OCI-LY1 (cell line): ENCODE data around the gene RET.

ENCODE experiments used
- H2AFZ ChIP-seq: fragments of 200-600 bp; sonication (generic), shearing (Covaris generic); 2 replicates; pipeline ENCODE4 v1.6.0; 2014; ENCODE audit warnings: antibody characterized with exemption, mild to moderate bottlenecking, low read length
- H3F3A ChIP-seq: fragments of 200-600 bp; sonication (generic), shearing (Covaris generic); 2 replicates; pipeline ENCODE4 v1.6.0; 2014; ENCODE audit warnings: mild to moderate bottlenecking, antibody characterized with exemption, low read length, moderate library complexity; ENCODE audit not compliant: insufficient read depth
- H3K27ac ChIP-seq: fragments of 200-600 bp; sonication (generic); 2 replicates; pipeline ENCODE4 v1.5.1; 2014; ENCODE audit warnings: low read length, mixed run types, mild to moderate bottlenecking, low read depth; ENCODE audit not compliant: poor library complexity, severe bottlenecking
- H3K27me3 ChIP-seq: fragments of 200-600 bp; sonication (generic); 2 replicates; pipeline ENCODE4 v1.6.0; 2014; ENCODE audit warnings: antibody characterized with exemption, mild to moderate bottlenecking, low read length, moderate library complexity; ENCODE audit not compliant: insufficient read depth
- H3K36me3 ChIP-seq: fragments of 200-600 bp; sonication (generic); 2 replicates; pipeline ENCODE4 v1.6.1; 2014; ENCODE audit warnings: mild to moderate bottlenecking, antibody characterized with exemption, low read length, moderate library complexity, mixed read lengths; ENCODE audit not compliant: insufficient read depth
- H3K4me1 ChIP-seq: fragments of 200-600 bp; sonication (generic); 2 replicates; pipeline ENCODE4 v1.5.1; 2014; ENCODE audit warnings: mild to moderate bottlenecking, low read length, moderate library complexity; ENCODE audit not compliant: insufficient read depth, severe bottlenecking
- H3K4me2 ChIP-seq: fragments of 200-600 bp; sonication (generic), shearing (Covaris generic); 2 replicates; pipeline ENCODE4 v1.6.1; 2014; ENCODE audit warnings: low read length
- H3K4me3 ChIP-seq: fragments of 200-600 bp; sonication (generic); 2 replicates; pipeline ENCODE4 v1.5.1; 2014; ENCODE audit warnings: low read length, low read depth, mild to moderate bottlenecking, mixed read lengths; ENCODE audit not compliant: poor library complexity, severe bottlenecking
- H3K79me2 ChIP-seq: fragments of 200-600 bp; shearing (Covaris generic); 2 replicates; pipeline ENCODE4 v1.6.1; 2016; ENCODE audit warnings: mixed run types, low read length, mixed read lengths; ENCODE audit not compliant: insufficient read depth
- H3K9ac ChIP-seq: fragments of 200-600 bp; sonication (generic), shearing (Covaris generic); 2 replicates; pipeline ENCODE4 v1.6.1; 2014; ENCODE audit warnings: mild to moderate bottlenecking, low read length, mixed read lengths
- H3K9me2 ChIP-seq: fragments of 200-600 bp; sonication (generic), shearing (Covaris generic); 2 replicates; pipeline ENCODE4 v1.6.1; 2014; ENCODE audit warnings: low read depth, mild to moderate bottlenecking, low read length, mixed read lengths
- H3K9me3 ChIP-seq: fragments of 200-600 bp; shearing (Covaris generic); 2 replicates; pipeline ENCODE4 v1.6.1; 2014; ENCODE audit warnings: low read length, mixed read lengths
- H4K20me1 ChIP-seq: fragments of 200-600 bp; sonication (generic), shearing (Covaris generic); 2 replicates; pipeline ENCODE4 v1.6.0; 2016; ENCODE audit warnings: mild to moderate bottlenecking, low read length; ENCODE audit not compliant: insufficient read depth
- CTCF ChIP-seq: fragments of 200-600 bp; sonication (generic), shearing (Covaris generic); IDR thresholded peaks from 2 replicates; pipeline ENCODE4 v1.5.1; 2017; ENCODE audit warnings: mild to moderate bottlenecking, antibody characterized with exemption, low read length, moderate library complexity, mixed read lengths
- EZH2 ChIP-seq: fragments of 200-600 bp; sonication (generic), shearing (Covaris generic); IDR thresholded peaks from 2 replicates; pipeline ENCODE4 v1.8.0; 2017; ENCODE audit warnings: borderline replicate concordance, mixed run types, mild to moderate bottlenecking, antibody characterized with exemption, low read length, moderate library complexity, mixed read lengths

The RET gene

DNA sequence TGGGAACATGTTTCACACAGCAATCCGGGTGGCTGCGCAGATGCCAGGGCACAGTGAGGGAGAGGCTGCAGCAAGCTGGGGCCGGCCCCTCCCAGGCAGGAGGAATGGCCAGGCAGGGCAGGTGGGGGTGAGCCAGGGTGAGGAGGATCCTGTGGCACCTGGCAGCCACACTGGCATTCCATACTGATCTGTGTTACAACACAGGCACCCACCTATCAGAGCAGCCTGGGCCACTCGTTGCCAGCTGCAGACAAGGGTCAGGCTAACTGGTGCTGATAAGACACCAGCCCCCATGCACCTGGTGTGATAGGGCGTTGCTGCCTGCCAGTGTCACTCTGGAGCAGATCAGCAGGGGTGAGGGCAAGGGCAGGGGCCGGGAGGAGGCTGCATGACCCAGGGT, 16.6 kb upstream of the RET start:
- no peaks in the 10 kb centered on the region for H3F3A ChIP-seq
- no peak overlapping the region for H3K27ac ChIP-seq
- no peak overlapping the region for H3K4me2 ChIP-seq
- H3K4me1 ChIP-seq, result no peaks in the 10 kb centered on the region
- TF ChIP-seq CTCF (no peak), EZH2 (no peak)
- no peaks in the 10 kb centered on the region for H4K20me1 ChIP-seq
- no peaks in the 10 kb centered on the region for H3K9me3 ChIP-seq
- no peak overlapping the region for H3K9ac ChIP-seq
- H3K4me3 ChIP-seq, result no peak overlapping the region
- no peak overlapping the region for H2AFZ ChIP-seq
- H3K79me2 ChIP-seq, result no peaks in the 10 kb centered on the region
- H3K9me2 ChIP-seq, result no peaks in the 10 kb centered on the region
- H3K27me3 ChIP-seq, result no peaks in the 10 kb centered on the region
- no peaks in the 10 kb centered on the region for H3K36me3 ChIP-seq

DNA sequence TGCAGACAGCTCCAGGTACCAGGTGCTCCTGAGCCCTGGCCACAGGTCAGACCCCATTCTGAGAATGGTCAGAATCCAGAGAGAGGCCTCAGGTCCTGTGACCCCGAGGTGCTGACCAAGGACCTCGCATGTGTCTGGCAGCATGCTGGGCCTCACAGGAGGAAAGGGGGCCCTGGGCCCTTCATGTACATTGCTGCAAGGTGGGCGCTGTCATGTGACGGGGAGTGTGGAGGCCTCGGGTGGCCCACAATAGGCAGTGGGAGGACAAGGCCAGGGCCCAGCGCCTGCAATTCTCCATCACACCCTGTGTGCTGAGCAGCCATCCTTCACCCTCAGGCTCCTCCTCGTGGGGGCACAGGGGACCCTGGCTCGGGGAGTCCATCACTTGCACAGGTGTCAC, 15.5 kb upstream of the RET start:
- TF ChIP-seq CTCF (no peak), EZH2 (no peak)
- Histone ChIP-seq H3K9ac (no peak overlapping the region), H3K79me2 (no peaks in the 10 kb centered on the region)

GRCh38 chr10:43061760-43062159, 15.1 kb upstream of the RET start:
- no peaks in the 10 kb centered on the region for H3K4me1 ChIP-seq
- no peak overlapping the region for H3K9ac ChIP-seq
- no peaks in the 10 kb centered on the region for H3F3A ChIP-seq

More for the DNA sequence above, 15.5 kb upstream of the RET start:
- H3K9me2 ChIP-seq, result no peaks in the 10 kb centered on the region
- no peaks in the 10 kb centered on the region for H3F3A ChIP-seq
- no peaks in the 10 kb centered on the region for H3K36me3 ChIP-seq
- H2AFZ ChIP-seq, result no peak overlapping the region
- no peaks in the 10 kb centered on the region for H3K4me1 ChIP-seq
- no peak overlapping the region for H3K27ac ChIP-seq
- H3K9me3 ChIP-seq, result no peaks in the 10 kb centered on the region
- H3K4me3 ChIP-seq, result no peak overlapping the region
- no peak overlapping the region for H3K4me2 ChIP-seq
- H3K27me3 ChIP-seq, result no peaks in the 10 kb centered on the region
- no peaks in the 10 kb centered on the region for H4K20me1 ChIP-seq

More at GRCh38 chr10:43061760-43062159, 15.1 kb upstream of the RET start:
- no peak overlapping the region for H3K4me3 ChIP-seq
- H3K27me3 ChIP-seq, result no peaks in the 10 kb centered on the region
- H3K36me3 ChIP-seq, result no peaks in the 10 kb centered on the region
- H3K79me2 ChIP-seq, result no peaks in the 10 kb centered on the region
- H2AFZ ChIP-seq, result no peak overlapping the region
- H3K4me2 ChIP-seq, result no peak overlapping the region
- TF ChIP-seq EZH2 (no peak), CTCF (no peak)
- H3K27ac ChIP-seq, result no peak overlapping the region
- H3K9me3 ChIP-seq, result no peaks in the 10 kb centered on the region
- no peaks in the 10 kb centered on the region for H4K20me1 ChIP-seq
- H3K9me2 ChIP-seq, result no peaks in the 10 kb centered on the region
